Activated CD4-positive, alpha-beta T cell treated with anti-CD3 and anti-CD28 coated beads, Interleukin-2, amount 10 ng/mL, durations not matched to agents 7 days and 5 days (primary cell): ENCODE results near the gene PHETA1. TPM values are rescaled to one million over a fixed set of nuclear protein-coding genes. Genes with fewer than 3 reads are reported as not detected.
"Not testable (repeated sequence)": the region's sequence is repeated elsewhere in the genome, so short reads cannot be mapped to it uniquely, and the experiment has no call there.

Experiments used
- CTCF ChIA-PET: fragments of 350-600 bp; sonication (Branson Sonifier 250); formaldehyde crosslinking; loops from one replicate; lab custom pipeline; 2021; ENCODE audit warnings: antibody characterized with exemption; lab: Charles Lee
- POLR2A ChIA-PET: fragments of 350-600 bp; sonication (Branson Sonifier 250); formaldehyde crosslinking; loops from one replicate; lab custom pipeline; 2021; ENCODE audit warnings: antibody characterized with exemption; lab: Charles Lee
- DNase-seq: peaks from one replicate; pipeline ENCODE4 v3.0.0-alpha.2; 2020
- H3K27ac Mint-ChIP-seq: one replicate; pipeline ENCODE4 v1.8.0; 2021; ENCODE audit warnings: mild to moderate bottlenecking, moderate library complexity, mixed read lengths
- H3K27me3 Mint-ChIP-seq: one replicate; pipeline ENCODE4 v1.8.0; 2021; ENCODE audit warnings: mixed read lengths
- H3K36me3 Mint-ChIP-seq: one replicate; pipeline ENCODE4 v1.8.0; 2021; ENCODE audit warnings: low read depth, mixed read lengths
- H3K4me1 Mint-ChIP-seq: one replicate; pipeline ENCODE4 v1.8.0; 2021; ENCODE audit warnings: mixed read lengths
- H3K4me3 Mint-ChIP-seq: one replicate; pipeline ENCODE4 v1.8.0; 2021; ENCODE audit warnings: mild to moderate bottlenecking, moderate library complexity, mixed read lengths
- H3K9me3 Mint-ChIP-seq: one replicate; pipeline ENCODE4 v1.8.0; 2021; ENCODE audit warnings: mixed read lengths
- total RNA-seq, 2 experiments: library from RNA; stranded (reverse); gene quantifications; one replicate each; pipeline ENCODE4 v1.2.3, GENCODE V29; 2021

PHETA1 gene
- total RNA-seq, 2 experiments from 2014 or later = 0.69 to 0.97 TPM

GRCh38 chr12:111401167-111401605 lies 32.3 kb upstream of the PHETA1 start:
- CTCF ChIA-PET = interaction anchor here (1.1 to 8.8 kb wide), 3 partner anchors 33 to 49 kb away, joined by 5 to 73 read pairs (median 35); no protein-coding TSS in a partner anchor
- DNase-seq = no peak
- Mint-ChIP-seq H3K36me3 (no peaks in the 10 kb centered on the region), H3K27me3 (no peaks in the 10 kb centered on the region), H3K4me1 (peaks cover 45% of the 10 kb centered on the region), H3K9me3 (no peaks in the 10 kb centered on the region), H3K4me3 (no peak overlapping the region), H3K27ac (no peak overlapping the region)
- POLR2A ChIA-PET = no interaction called here

GRCh38 chr12:111399741-111400404 lies 31.0 kb upstream of the PHETA1 start:
- not testable (repeated sequence) for H3K27me3 Mint-ChIP-seq, H3K9me3 Mint-ChIP-seq, DNase-seq, H3K36me3 Mint-ChIP-seq, H3K4me3 Mint-ChIP-seq
- Mint-ChIP-seq H3K4me1 (peaks cover 43% of the 10 kb centered on the region), H3K27ac (peak overlapping the region; percentile 73)
- ChIA-PET POLR2A (interaction anchor here (0.6 kb wide), 1 partner anchor 131 kb away, joined by 9 read pairs; no protein-coding TSS in a partner anchor), CTCF (interaction anchor here (1.0 to 8.8 kb wide), 7 partner anchors 20 to 59 kb away, joined by 4 to 79 read pairs (median 8); no protein-coding TSS in a partner anchor)

- CTCF ChIA-PET = interaction anchor here (1.4 to 8.8 kb wide), 7 partner anchors 14 to 61 kb away, joined by 3 to 79 read pairs (median 8); no protein-coding TSS in a partner anchor
- Mint-ChIP-seq H3K9me3 (no peaks in the 10 kb centered on the region), H3K4me1 (peaks cover 30% of the 10 kb centered on the region), H3K36me3 (no peaks in the 10 kb centered on the region), H3K4me3 (no peak overlapping the region), H3K27me3 (no peaks in the 10 kb centered on the region), H3K27ac (no peak overlapping the region)
- DNase-seq = no peak
- POLR2A ChIA-PET = no interaction called here
Measured at GRCh38 chr12:111398530-111398929, 29.6 kb upstream of the PHETA1 start.

GRCh38 chr12:111396726-111397445 lies 28.0 kb upstream of the PHETA1 start:
- ChIA-PET CTCF (interaction anchor here (0.5 to 5.1 kb wide), 46 partner anchors 9 to 419 kb away, joined by 3 to 79 read pairs (median 5); partner anchors contain the start of genes PHETA1 and SH2B3), POLR2A (no interaction called here)
- DNase-seq = peak; percentile 86
- Mint-ChIP-seq H3K27me3 (no peaks in the 10 kb centered on the region), H3K9me3 (no peaks in the 10 kb centered on the region), H3K27ac (no peak overlapping the region), H3K36me3 (no peaks in the 10 kb centered on the region), H3K4me3 (peak overlapping the region; percentile 39), H3K4me1 (peaks cover 21% of the 10 kb centered on the region)

- H3K4me1 Mint-ChIP-seq = peaks cover 21% of the 10 kb centered on the region
- not testable (repeated sequence) for H3K36me3 Mint-ChIP-seq
Measured at GRCh38 chr12:111396271-111396670, 27.4 kb upstream of the PHETA1 start.

GRCh38 chr12:111395336-111396187 lies 26.7 kb upstream of the PHETA1 start:
- Mint-ChIP-seq H3K4me3 (no peak overlapping the region), H3K9me3 (no peaks in the 10 kb centered on the region), H3K4me1 (peaks cover 21% of the 10 kb centered on the region), H3K36me3 (no peaks in the 10 kb centered on the region), H3K27me3 (no peaks in the 10 kb centered on the region), H3K27ac (no peak overlapping the region)
- CTCF ChIA-PET = interaction anchor here (0.9 to 5.1 kb wide), 16 partner anchors 10 to 418 kb away, joined by 3 to 79 read pairs (median 14); partner anchors contain the start of genes PHETA1 and SH2B3
- POLR2A ChIA-PET = no interaction called here
- no peak for DNase-seq

More at GRCh38 chr12:111396271-111396670, 27.4 kb upstream of the PHETA1 start:
- DNase-seq, POLR2A ChIA-PET, H3K27ac Mint-ChIP-seq, H3K9me3 Mint-ChIP-seq, H3K4me3 Mint-ChIP-seq, H3K27me3 Mint-ChIP-seq: not testable (repeated sequence)
- CTCF ChIA-PET = interaction anchor here (0.9 to 5.1 kb wide), 31 partner anchors 9 to 417 kb away, joined by 3 to 79 read pairs (median 6); partner anchors contain the start of genes PHETA1 and SH2B3

GRCh38 chr12:111394480-111394879 lies 25.6 kb upstream of the PHETA1 start:
- Mint-ChIP-seq H3K27me3 (no peaks in the 10 kb centered on the region), H3K4me3 (no peak overlapping the region), H3K36me3 (no peaks in the 10 kb centered on the region), H3K27ac (no peak overlapping the region), H3K9me3 (no peaks in the 10 kb centered on the region), H3K4me1 (peaks cover 15% of the 10 kb centered on the region)
- POLR2A ChIA-PET = no interaction called here
- DNase-seq = no peak
- CTCF ChIA-PET = no interaction called here

GRCh38 chr12:111393700-111394300 lies 24.9 kb upstream of the PHETA1 start:
- Mint-ChIP-seq H3K9me3 (no peaks in the 10 kb centered on the region), H3K27ac (no peak overlapping the region), H3K27me3 (no peaks in the 10 kb centered on the region), H3K4me3 (no peak overlapping the region), H3K36me3 (no peaks in the 10 kb centered on the region), H3K4me1 (peaks cover 11% of the 10 kb centered on the region)
- no peak for DNase-seq
- ChIA-PET POLR2A (no interaction called here), CTCF (interaction anchor here (1.4 to 2.4 kb wide), 2 partner anchors 56 to 58 kb away, joined by 4 to 9 read pairs; no protein-coding TSS in a partner anchor)

GRCh38 chr12:111390910-111391309 lies 22.0 kb upstream of the PHETA1 start:
- POLR2A ChIA-PET = no interaction called here
- H3K4me1 Mint-ChIP-seq = no peaks in the 10 kb centered on the region

GRCh38 chr12:111389635-111390034 lies 20.7 kb upstream of the PHETA1 start:
- ChIA-PET CTCF (interaction anchor here (2.0 kb wide), 1 partner anchor 15 kb away, joined by 4 read pairs; no protein-coding TSS in a partner anchor), POLR2A (no interaction called here)
- no peak overlapping the region for H3K4me3 Mint-ChIP-seq
- H3K4me1 Mint-ChIP-seq = no peaks in the 10 kb centered on the region
- no peaks in the 10 kb centered on the region for H3K36me3 Mint-ChIP-seq
- no peak for DNase-seq
- H3K27ac Mint-ChIP-seq = no peak overlapping the region
- H3K9me3 Mint-ChIP-seq = no peaks in the 10 kb centered on the region
- peaks cover 4% of the 10 kb centered on the region for H3K27me3 Mint-ChIP-seq

More at GRCh38 chr12:111390910-111391309, 22.0 kb upstream of the PHETA1 start:
- CTCF ChIA-PET = interaction anchor here (2.0 kb wide), 1 partner anchor 13 kb away, joined by 4 read pairs; no protein-coding TSS in a partner anchor
- no peak overlapping the region for H3K4me3 Mint-ChIP-seq
- no peaks in the 10 kb centered on the region for H3K9me3 Mint-ChIP-seq
- no peaks in the 10 kb centered on the region for H3K27me3 Mint-ChIP-seq
- DNase-seq = no peak
- H3K27ac Mint-ChIP-seq = no peak overlapping the region
- H3K36me3 Mint-ChIP-seq = no peaks in the 10 kb centered on the region

- ChIA-PET POLR2A (no interaction called here), CTCF (interaction anchor here (0.7 kb wide), 1 partner anchor 449 kb away, joined by 3 read pairs; no protein-coding TSS in a partner anchor)
- H3K36me3 Mint-ChIP-seq = no peaks in the 10 kb centered on the region
- no peak overlapping the region for H3K27ac Mint-ChIP-seq
- DNase-seq = no peak
- H3K4me3 Mint-ChIP-seq = no peak overlapping the region
- H3K4me1 Mint-ChIP-seq = no peaks in the 10 kb centered on the region
- H3K9me3 Mint-ChIP-seq = no peaks in the 10 kb centered on the region
- H3K27me3 Mint-ChIP-seq = peaks cover 5% of the 10 kb centered on the region
Measured at GRCh38 chr12:111387747-111388323, 18.9 kb upstream of the PHETA1 start.
